Keratinocyte (primary cell): ENCODE data around the gene CDRT4. TPM values are rescaled to one million over a fixed set of nuclear protein-coding genes. Genes with fewer than 3 reads are reported as not detected.
A peak's percentile ranks its signal among the peaks of the same experiment; 100 is the strongest.

ENCODE experiments used
- DNase-seq: peaks from one replicate; pipeline ENCODE4 v3.0.0-alpha.2; 2011; ENCODE audit warnings: low read depth, missing footprints, low spot score
- FAIRE-seq: peaks from 2 replicates; lab custom pipeline; 2011; peaks lifted over from hg19 to GRCh38; lab: Jason Lieb, UNC
- H2AFZ ChIP-seq: 2 replicates; pipeline ENCODE4 v1.6.0; 2012; ENCODE audit warnings: low read length, control low read depth, inconsistent platforms; ENCODE audit not compliant: control insufficient read depth
- H3K27ac ChIP-seq: 2 replicates; pipeline ENCODE4 v1.5.1; 2011; ENCODE audit warnings: low read length; ENCODE audit not compliant: control insufficient read depth, insufficient read depth
- H3K27me3 ChIP-seq: 3 replicates; pipeline ENCODE4 v1.6.0; 2011; ENCODE audit warnings: low read length; ENCODE audit not compliant: control insufficient read depth, insufficient read depth; ENCODE audit errors: extremely low read depth
- H3K36me3 ChIP-seq, 2 experiments: 2 replicates in 1 of 2; 3 replicates in 1 of 2; pipeline ENCODE4 v1.5.1; 2011; ENCODE audit warnings: low read length in 2 of 2, mild to moderate bottlenecking in 1 of 2; ENCODE audit not compliant: control insufficient read depth in 2 of 2, insufficient read depth in 2 of 2; ENCODE audit errors: extremely low read depth in 1 of 2
- H3K4me1 ChIP-seq: 3 replicates; pipeline ENCODE4 v1.5.1; 2011; ENCODE audit warnings: low read length; ENCODE audit not compliant: control insufficient read depth, insufficient read depth; ENCODE audit errors: extremely low read depth
- H3K4me2 ChIP-seq: 3 replicates; pipeline ENCODE4 v1.6.0; 2011; ENCODE audit warnings: low read depth, low read length; ENCODE audit not compliant: control insufficient read depth, insufficient read depth; ENCODE audit errors: extremely low read depth
- H3K4me3 ChIP-seq, 3 experiments: fragments of 200-600 bp in 1 of 3; sonication (generic) in 1 of 3; 2 replicates in 2 of 3; 3 replicates in 1 of 3; pipeline ENCODE4 v1.5.1; 2011 to 2016; ENCODE audit warnings: low read length in 3 of 3, mild to moderate bottlenecking in 3 of 3, control low read depth in 2 of 3, inconsistent platforms in 1 of 3, low read depth in 1 of 3, mixed read lengths in 1 of 3, mixed run types in 1 of 3, moderate library complexity in 1 of 3; ENCODE audit not compliant: control insufficient read depth in 2 of 3, insufficient read depth in 2 of 3; ENCODE audit errors: extremely low read depth in 1 of 3
- H3K79me2 ChIP-seq: 2 replicates; pipeline ENCODE4 v1.6.0; 2012; ENCODE audit warnings: low read length; ENCODE audit not compliant: control insufficient read depth, insufficient read depth
- H3K9ac ChIP-seq: 3 replicates; pipeline ENCODE4 v1.6.0; 2011; ENCODE audit warnings: low read length; ENCODE audit not compliant: control insufficient read depth, insufficient read depth; ENCODE audit errors: extremely low read depth
- H3K9me1 ChIP-seq: 3 replicates; pipeline ENCODE4 v1.6.0; 2011; ENCODE audit warnings: low read length; ENCODE audit not compliant: control insufficient read depth, insufficient read depth; ENCODE audit errors: extremely low read depth
- H3K9me3 ChIP-seq: 2 replicates; pipeline ENCODE4 v1.5.1; 2012; ENCODE audit warnings: low read depth, low read length; ENCODE audit not compliant: control insufficient read depth
- H4K20me1 ChIP-seq: 3 replicates; pipeline ENCODE4 v1.6.0; 2011; ENCODE audit warnings: low read length; ENCODE audit not compliant: control insufficient read depth, insufficient read depth; ENCODE audit errors: extremely low read depth
- EZH2 ChIP-seq: IDR thresholded peaks from one replicate; pipeline ENCODE4 v1.6.1; 2012; ENCODE audit warnings: inconsistent platforms, mild to moderate bottlenecking, low read length, moderate library complexity
- dilution Hi-C: fragments of 300-500 bp; cut with MboI; formaldehyde crosslinking; loops from one replicate; pipeline ENCODE4 v1.7.0; 2020; ENCODE audit warnings: low sequenced_read_pairs; ENCODE audit not compliant: extremely low pct_ligation_motif_present
- polyA plus RNA-seq, 5 experiments: library from polyadenylated mRNA; depleted of rRNA in 3 of 5; stranded (reverse) in 3 of 5; stranded (forward) in 1 of 5; unstranded in 1 of 5; fragments of >200 nt; gene quantifications; 1 replicate in 1 of 5; 2 replicates in 3 of 5; 3 replicates in 1 of 5; pipeline versions ENCODE4 v1.2.1 to v1.2.3, GENCODE V29; 2011 to 2012; ENCODE audit warnings: missing spikeins in 2 of 5, low read depth in 1 of 5, low replicate concordance in 1 of 5
- TF ChIP-seq, protein P1 (sequence below), 3 experiments: IDR thresholded peaks in 1 of 3; conservative IDR thresholded peaks in 1 of 3; optimal IDR thresholded peaks in 1 of 3; 2 replicates in 2 of 3; 3 replicates in 1 of 3; pipeline versions ENCODE3 to v1.5.1; 2011; ENCODE audit warnings: low read length in 3 of 3, mild to moderate bottlenecking in 3 of 3, moderate library complexity in 2 of 3, control low read depth in 1 of 3, inconsistent platforms in 1 of 3; ENCODE audit not compliant: insufficient read depth in 2 of 3; ENCODE audit errors: extremely low read depth in 1 of 3

The CDRT4 gene
- polyA plus RNA-seq, 1 donor (not counting 4 experiments of a cell fraction or from before 2014, with no cell fraction given), result 0.93 TPM

DNA sequence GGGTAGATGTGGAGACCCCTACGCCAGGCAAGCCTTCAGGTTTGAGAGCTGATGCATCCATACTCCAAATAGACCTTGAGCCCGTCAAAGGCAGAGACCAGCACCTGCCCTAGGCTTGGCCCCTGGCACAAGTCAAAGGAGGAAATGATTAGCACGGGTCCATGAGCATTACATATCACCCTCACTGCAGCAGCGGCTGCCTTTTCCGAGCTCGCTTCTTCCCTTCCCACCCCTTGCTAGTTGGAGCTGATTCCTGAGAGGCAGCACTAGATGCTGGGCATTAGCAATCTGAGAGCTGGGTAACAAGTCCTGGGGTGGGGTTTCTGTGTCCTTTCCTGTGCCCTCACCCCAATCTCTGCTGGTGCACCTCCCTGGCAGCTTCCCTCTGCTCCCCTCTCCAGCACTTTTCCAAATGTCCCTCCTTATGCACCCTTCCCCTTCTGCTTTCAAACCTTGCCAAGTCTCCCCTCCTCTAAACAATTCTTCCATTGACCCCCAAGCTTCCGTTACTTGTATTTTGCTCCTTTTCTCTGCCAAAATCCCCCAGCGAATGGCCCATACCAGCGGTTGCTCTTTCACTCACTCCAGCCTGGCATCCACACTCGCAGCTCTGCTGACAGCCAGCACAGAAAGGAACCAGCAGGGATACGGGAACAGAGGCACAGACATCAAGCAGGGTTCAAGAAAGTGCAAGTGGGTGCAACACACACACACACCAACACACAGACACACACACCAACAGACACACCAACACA is 3.0 kb downstream of the CDRT4 start:
- H3K36me3 ChIP-seq, result no peaks in the 10 kb centered on the region
- DNase-seq, result no peak
- H3K4me1 ChIP-seq, result no peaks in the 10 kb centered on the region
- FAIRE-seq, result no peak
- dilution Hi-C loops, result no loop called here
- H3K27ac ChIP-seq, result no peak overlapping the region
- H3K4me2 ChIP-seq, result no peak overlapping the region
- no peaks in the 10 kb centered on the region for H3K27me3 ChIP-seq
- TF ChIP-seq, protein P1, sequence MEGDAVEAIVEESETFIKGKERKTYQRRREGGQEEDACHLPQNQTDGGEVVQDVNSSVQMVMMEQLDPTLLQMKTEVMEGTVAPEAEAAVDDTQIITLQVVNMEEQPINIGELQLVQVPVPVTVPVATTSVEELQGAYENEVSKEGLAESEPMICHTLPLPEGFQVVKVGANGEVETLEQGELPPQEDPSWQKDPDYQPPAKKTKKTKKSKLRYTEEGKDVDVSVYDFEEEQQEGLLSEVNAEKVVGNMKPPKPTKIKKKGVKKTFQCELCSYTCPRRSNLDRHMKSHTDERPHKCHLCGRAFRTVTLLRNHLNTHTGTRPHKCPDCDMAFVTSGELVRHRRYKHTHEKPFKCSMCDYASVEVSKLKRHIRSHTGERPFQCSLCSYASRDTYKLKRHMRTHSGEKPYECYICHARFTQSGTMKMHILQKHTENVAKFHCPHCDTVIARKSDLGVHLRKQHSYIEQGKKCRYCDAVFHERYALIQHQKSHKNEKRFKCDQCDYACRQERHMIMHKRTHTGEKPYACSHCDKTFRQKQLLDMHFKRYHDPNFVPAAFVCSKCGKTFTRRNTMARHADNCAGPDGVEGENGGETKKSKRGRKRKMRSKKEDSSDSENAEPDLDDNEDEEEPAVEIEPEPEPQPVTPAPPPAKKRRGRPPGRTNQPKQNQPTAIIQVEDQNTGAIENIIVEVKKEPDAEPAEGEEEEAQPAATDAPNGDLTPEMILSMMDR (optimal IDR thresholded peaks at IDR 0.05 in 1 of 3, IDR thresholded peaks at IDR 0.05 in 1 of 3, conservative IDR thresholded peaks at IDR 0.05 in 1 of 3; ENCODE audit: extremely low read depth in 1 of 3, insufficient read depth in 2 of 3, low read length in 3 of 3), result no peak
- no peak for TF ChIP-seq EZH2
- H3K4me3 ChIP-seq, result no peak overlapping the region
- H3K9ac ChIP-seq, result no peak overlapping the region
- no peaks in the 10 kb centered on the region for H3K9me1 ChIP-seq
- H3K79me2 ChIP-seq, result no peaks in the 10 kb centered on the region
- no peaks in the 10 kb centered on the region for H4K20me1 ChIP-seq
- H3K9me3 ChIP-seq, result no peaks in the 10 kb centered on the region
- no peak overlapping the region for H2AFZ ChIP-seq

DNA sequence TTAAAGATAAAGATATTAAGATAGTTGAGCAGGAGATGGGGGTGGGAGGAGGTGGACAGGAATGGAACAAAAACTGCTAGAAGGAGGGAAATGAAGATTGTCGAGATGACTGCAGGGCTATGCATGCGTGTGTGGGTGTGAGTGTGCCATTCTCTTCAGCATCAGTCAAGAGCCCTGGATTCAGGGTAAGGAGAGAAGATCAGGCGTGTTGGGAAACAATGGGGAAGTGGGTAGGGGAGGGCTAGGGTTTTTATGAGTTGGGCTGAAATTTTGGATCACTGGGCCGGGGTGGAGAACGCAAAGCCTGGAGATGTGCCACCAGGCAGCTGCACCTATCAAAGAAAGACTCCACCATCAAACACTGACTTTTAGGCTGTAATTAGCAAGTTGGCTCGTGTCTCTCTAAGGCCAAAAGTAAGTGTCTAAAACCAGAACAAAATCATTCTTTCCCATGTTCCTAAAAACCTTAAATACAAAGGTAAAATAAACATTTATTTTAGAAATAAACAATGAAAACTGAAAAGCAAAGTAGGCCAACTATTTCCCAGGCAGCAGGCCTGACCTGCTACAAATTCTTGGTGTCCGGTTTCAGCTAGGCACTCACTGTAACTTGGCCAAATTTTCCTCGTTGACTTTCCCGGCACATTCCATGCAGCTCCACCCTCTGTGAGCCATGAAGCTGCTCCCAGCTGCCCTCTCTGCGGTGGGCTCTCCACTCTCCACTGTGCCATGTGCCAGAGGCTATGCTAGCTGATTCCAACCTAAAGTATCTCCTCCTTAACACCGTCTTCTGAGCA is 4.2 kb downstream of the CDRT4 start:
- Histone ChIP-seq H2AFZ (no peak overlapping the region), H3K4me2 (no peak overlapping the region), H3K36me3 (no peaks in the 10 kb centered on the region), H4K20me1 (no peaks in the 10 kb centered on the region), H3K27ac (no peak overlapping the region), H3K79me2 (no peaks in the 10 kb centered on the region), H3K9me1 (no peaks in the 10 kb centered on the region), H3K9me3 (no peaks in the 10 kb centered on the region), H3K4me1 (no peaks in the 10 kb centered on the region), H3K9ac (no peak overlapping the region), H3K27me3 (no peaks in the 10 kb centered on the region), H3K4me3 (no peak overlapping the region)
- DNase-seq (no peak), FAIRE-seq (peak; percentile 20)
- TF ChIP-seq, protein P1 (optimal IDR thresholded peaks at IDR 0.05 in 1 of 3, IDR thresholded peaks at IDR 0.05 in 1 of 3, conservative IDR thresholded peaks at IDR 0.05 in 1 of 3; ENCODE audit: extremely low read depth in 1 of 3, insufficient read depth in 2 of 3, low read length in 3 of 3), result no peak
- TF ChIP-seq EZH2, result no peak
- dilution Hi-C loops, result no loop called here
